ENCODE measurements around the gene EPB41L4A. TPM values are rescaled to one million over a fixed set of nuclear protein-coding genes. Genes with fewer than 3 reads are reported as not detected.

EPB41L4A gene
- total RNA-seq, 1 donor from 2014 or later: 21.4 TPM

DNA sequence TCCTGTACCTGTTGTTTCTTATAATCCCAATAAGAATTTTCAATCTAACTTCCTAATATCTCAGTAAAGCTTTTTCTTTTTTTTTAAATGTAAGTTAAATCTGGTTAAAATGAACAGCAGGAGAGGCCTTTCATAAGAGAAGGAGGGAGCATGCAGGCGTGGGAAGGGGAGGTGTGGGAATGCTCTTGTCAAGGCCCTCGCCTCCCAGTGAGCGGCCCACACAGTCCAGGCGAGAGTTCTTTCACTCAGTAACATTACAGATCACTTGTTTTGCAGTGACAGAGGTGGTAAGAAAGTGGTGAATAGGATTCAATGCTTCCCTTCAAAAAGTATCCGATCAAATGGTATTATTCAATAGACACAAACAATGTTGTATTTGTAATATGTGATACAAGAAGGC is 125.0 kb downstream of the EPB41L4A start:
- Histone ChIP-seq H3K4me1 (ENCODE audit: control insufficient read depth in 3 of 3, insufficient read depth in 3 of 3, low read length in 3 of 3) (no peaks in the 10 kb centered on the region), H3K36me3 (ENCODE audit: control insufficient read depth in 3 of 3, insufficient read depth in 3 of 3, low read length in 3 of 3) (no peaks in the 10 kb centered on the region), H3K27me3 (ENCODE audit: control insufficient read depth in 3 of 3, insufficient read depth in 3 of 3, low read length in 3 of 3) (no peaks in the 10 kb centered on the region), H3K27ac (ENCODE audit: low read depth, low read length) (no peak overlapping the region), H3K9me3 (ENCODE audit: control insufficient read depth in 3 of 3, low read length in 3 of 3) (no peaks in the 10 kb centered on the region), H3K4me3 (ENCODE audit: low read length in 3 of 3) (no peak overlapping the region), H3K9ac (ENCODE audit: low read depth in 1 of 3, low read length in 3 of 3) (no peak overlapping the region)

DNA sequence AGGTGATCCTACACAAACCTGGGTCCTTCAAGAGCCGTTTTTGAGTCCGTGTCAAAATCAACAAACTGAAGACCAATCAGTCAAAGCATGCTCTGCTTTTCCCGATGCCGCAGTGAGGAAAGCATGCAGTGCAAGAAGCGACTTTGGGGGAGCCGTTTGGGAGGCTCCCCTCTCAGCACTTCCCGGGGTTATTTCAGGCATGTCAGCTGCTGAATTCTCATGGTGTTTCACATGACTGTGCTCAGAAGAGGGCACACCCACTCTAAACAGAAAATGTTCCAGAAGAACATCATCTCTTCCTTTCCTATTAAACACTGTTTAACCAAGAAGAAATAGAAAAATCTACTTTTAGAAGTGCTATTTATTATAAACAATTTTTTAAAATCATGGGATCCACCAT is 125.5 kb downstream of the EPB41L4A start:
- H3K4me1 ChIP-seq (ENCODE audit: control insufficient read depth in 3 of 3, insufficient read depth in 3 of 3, low read length in 3 of 3): no peaks in the 10 kb centered on the region
- no peak overlapping the region for H3K4me3 ChIP-seq (ENCODE audit: low read length in 3 of 3)
- no peaks in the 10 kb centered on the region for H3K9me3 ChIP-seq (ENCODE audit: control insufficient read depth in 3 of 3, low read length in 3 of 3)
- no peak overlapping the region for H3K9ac ChIP-seq (ENCODE audit: low read depth in 1 of 3, low read length in 3 of 3)
- no peak overlapping the region for H3K27ac ChIP-seq (ENCODE audit: low read depth, low read length)
- H3K36me3 ChIP-seq (ENCODE audit: control insufficient read depth in 3 of 3, insufficient read depth in 3 of 3, low read length in 3 of 3): no peaks in the 10 kb centered on the region
- no peaks in the 10 kb centered on the region for H3K27me3 ChIP-seq (ENCODE audit: control insufficient read depth in 3 of 3, insufficient read depth in 3 of 3, low read length in 3 of 3)

DNA sequence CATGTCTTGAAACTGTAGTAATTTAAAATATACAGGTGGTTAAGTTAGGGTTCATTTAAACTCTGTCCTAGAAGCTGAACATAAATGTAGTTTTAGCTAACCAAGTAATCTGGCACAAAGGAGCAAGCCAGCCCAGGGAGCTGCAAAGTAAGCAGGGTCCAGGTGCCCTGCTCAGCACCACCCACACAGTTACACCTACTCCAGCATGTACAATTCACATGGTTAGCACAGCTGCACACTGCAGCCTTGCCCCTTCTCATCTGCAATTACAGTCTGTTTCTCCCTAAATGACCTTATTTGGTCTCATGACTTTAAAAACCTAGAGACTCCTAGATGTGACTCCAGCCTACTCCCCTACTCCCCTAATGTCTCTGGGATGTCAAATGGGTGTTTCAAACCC is 128.4 kb downstream of the EPB41L4A start:
- Histone ChIP-seq H3K4me1 (ENCODE audit: control insufficient read depth in 3 of 3, insufficient read depth in 3 of 3, low read length in 3 of 3) (no peaks in the 10 kb centered on the region), H3K36me3 (ENCODE audit: control insufficient read depth in 3 of 3, insufficient read depth in 3 of 3, low read length in 3 of 3) (no peaks in the 10 kb centered on the region), H3K27ac (ENCODE audit: low read depth, low read length) (no peak overlapping the region), H3K4me3 (ENCODE audit: low read length in 3 of 3) (no peak overlapping the region), H3K9ac (ENCODE audit: low read depth in 1 of 3, low read length in 3 of 3) (no peak overlapping the region), H3K27me3 (ENCODE audit: control insufficient read depth in 3 of 3, insufficient read depth in 3 of 3, low read length in 3 of 3) (no peaks in the 10 kb centered on the region), H3K9me3 (ENCODE audit: control insufficient read depth in 3 of 3, low read length in 3 of 3) (no peaks in the 10 kb centered on the region)

DNA sequence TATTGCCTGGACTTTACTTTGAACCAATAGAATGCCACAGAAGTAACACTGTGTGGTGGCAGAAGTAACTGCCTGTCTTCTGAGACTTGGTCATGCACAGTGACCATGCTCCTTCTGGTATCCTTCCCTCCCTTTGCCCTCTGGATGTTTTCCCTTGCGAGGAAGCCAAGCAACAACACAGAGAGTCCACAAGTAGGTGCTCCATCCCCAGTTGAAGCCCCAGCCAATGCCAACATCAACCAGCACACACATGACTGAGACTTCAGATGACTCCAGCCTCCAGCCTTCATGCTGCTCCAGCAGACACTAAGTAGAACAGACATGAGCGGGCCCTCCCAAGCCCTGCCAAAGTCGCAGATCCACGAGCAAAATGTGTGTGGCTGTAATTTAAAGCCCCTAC is 129.6 kb downstream of the EPB41L4A start:
- H3K27me3 ChIP-seq (ENCODE audit: control insufficient read depth in 3 of 3, insufficient read depth in 3 of 3, low read length in 3 of 3): no peaks in the 10 kb centered on the region
- no peak overlapping the region for H3K27ac ChIP-seq (ENCODE audit: low read depth, low read length)
- H3K4me3 ChIP-seq (ENCODE audit: low read length in 3 of 3): no peak overlapping the region
- no peaks in the 10 kb centered on the region for H3K36me3 ChIP-seq (ENCODE audit: control insufficient read depth in 3 of 3, insufficient read depth in 3 of 3, low read length in 3 of 3)
- no peak overlapping the region for H3K9ac ChIP-seq (ENCODE audit: low read depth in 1 of 3, low read length in 3 of 3)
- no peaks in the 10 kb centered on the region for H3K4me1 ChIP-seq (ENCODE audit: control insufficient read depth in 3 of 3, insufficient read depth in 3 of 3, low read length in 3 of 3)
- no peaks in the 10 kb centered on the region for H3K9me3 ChIP-seq (ENCODE audit: control insufficient read depth in 3 of 3, low read length in 3 of 3)

DNA sequence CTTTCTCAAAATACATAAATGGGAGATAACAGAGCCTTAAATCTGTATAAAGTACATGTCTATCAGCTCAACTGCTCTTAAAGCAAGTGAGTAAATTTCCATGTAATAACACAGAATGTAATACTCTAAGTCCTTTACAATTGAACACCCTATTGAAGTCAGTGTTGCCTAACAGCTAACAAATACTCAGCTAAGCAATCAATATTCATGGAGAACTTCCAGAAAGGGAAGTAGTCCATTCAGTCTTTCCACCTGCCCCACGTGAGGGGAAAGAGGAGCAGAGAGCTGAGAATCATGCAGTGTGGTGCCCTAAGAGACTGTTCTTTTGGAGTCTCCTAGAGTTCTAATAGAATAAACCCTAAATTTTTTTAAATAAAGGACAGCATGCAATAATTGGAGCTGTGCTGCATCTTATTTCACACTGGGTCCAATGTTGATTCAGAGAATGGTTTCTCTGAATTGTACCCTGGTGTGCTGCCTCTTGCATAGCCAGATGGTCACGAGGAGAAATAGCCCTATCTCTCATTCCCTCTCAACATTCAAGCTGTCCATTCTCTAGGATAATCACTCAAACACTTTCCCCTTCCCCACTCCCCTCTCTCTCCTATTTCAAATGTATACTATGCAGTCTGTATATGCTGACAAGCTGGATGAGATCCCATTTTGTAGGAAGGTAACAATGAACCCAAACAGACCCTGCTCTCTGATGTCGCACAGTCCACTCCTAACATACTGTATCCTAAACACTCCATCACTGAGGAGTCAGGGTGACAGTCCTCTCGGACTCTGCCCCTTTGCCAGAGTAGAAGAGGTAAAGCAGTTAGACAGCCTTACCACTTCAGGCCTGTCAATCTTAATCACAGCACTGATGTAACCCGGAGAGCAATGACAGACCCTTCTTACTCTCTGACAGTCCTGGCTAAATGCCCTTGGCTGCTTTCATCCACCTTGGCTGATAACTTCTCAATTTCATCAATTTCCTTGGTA is 134.8 kb downstream of the EPB41L4A start:
- Histone ChIP-seq H3K36me3 (ENCODE audit: control insufficient read depth in 3 of 3, insufficient read depth in 3 of 3, low read length in 3 of 3) (no peaks in the 10 kb centered on the region), H3K27me3 (ENCODE audit: control insufficient read depth in 3 of 3, insufficient read depth in 3 of 3, low read length in 3 of 3) (no peaks in the 10 kb centered on the region), H3K27ac (ENCODE audit: low read depth, low read length) (no peak overlapping the region), H3K4me3 (ENCODE audit: low read length in 3 of 3) (no peak overlapping the region), H3K9ac (ENCODE audit: low read depth in 1 of 3, low read length in 3 of 3) (no peak overlapping the region), H3K9me3 (ENCODE audit: control insufficient read depth in 3 of 3, low read length in 3 of 3) (no peaks in the 10 kb centered on the region), H3K4me1 (ENCODE audit: control insufficient read depth in 3 of 3, insufficient read depth in 3 of 3, low read length in 3 of 3) (no peaks in the 10 kb centered on the region)

DNA sequence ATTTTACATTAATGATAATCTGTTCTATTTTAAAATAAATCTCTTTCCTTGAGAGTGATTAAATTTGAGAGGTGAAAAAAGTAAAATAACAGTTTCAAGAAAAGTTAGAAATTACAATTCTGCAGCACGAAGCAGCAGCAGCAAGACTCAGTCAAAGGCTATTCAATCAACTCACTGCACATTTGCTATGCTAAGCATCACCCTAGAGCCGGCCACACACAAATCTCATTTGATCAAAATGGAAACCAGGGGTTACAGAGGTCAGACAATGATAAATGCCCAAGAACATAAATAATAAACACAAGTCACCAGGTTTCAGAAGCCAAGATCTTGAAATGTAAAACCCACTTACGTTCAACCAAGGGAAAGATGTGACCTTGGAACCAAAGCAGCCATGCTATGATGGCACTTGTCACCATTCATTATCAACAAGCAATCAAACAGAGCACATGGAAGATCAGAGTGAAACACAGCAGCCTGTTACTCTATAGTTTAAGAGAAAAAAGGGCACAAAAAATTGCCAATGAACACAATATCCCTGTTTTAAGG is 136.0 kb downstream of the EPB41L4A start:
- Histone ChIP-seq H3K9me3 (ENCODE audit: control insufficient read depth in 3 of 3, low read length in 3 of 3) (no peaks in the 10 kb centered on the region), H3K27me3 (ENCODE audit: control insufficient read depth in 3 of 3, insufficient read depth in 3 of 3, low read length in 3 of 3) (no peaks in the 10 kb centered on the region), H3K36me3 (ENCODE audit: control insufficient read depth in 3 of 3, insufficient read depth in 3 of 3, low read length in 3 of 3) (no peaks in the 10 kb centered on the region), H3K4me1 (ENCODE audit: control insufficient read depth in 3 of 3, insufficient read depth in 3 of 3, low read length in 3 of 3) (no peaks in the 10 kb centered on the region), H3K9ac (ENCODE audit: low read depth in 1 of 3, low read length in 3 of 3) (no peak overlapping the region), H3K4me3 (ENCODE audit: low read length in 3 of 3) (no peak overlapping the region), H3K27ac (ENCODE audit: low read depth, low read length) (no peak overlapping the region)

DNA sequence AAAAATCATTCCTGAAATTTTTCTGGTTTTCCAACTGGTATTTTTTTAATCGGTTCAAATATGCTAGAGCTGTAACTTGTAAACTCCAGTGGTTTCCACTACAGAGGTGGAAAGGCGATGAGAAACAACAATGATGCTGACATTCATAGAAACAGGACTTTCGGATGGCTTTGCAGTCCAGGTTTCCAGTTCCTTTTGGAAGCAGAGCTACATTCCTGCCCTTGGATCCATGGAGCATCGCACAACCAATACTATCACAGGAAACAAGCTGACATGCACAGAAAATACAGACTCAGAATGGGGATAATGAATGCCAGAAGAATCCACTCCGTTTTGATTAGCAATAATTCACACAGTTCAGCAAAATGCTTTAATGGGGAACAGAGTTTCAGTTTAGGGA is 140.0 kb downstream of the EPB41L4A start:
- Histone ChIP-seq H3K27me3 (ENCODE audit: control insufficient read depth in 3 of 3, insufficient read depth in 3 of 3, low read length in 3 of 3) (no peaks in the 10 kb centered on the region), H3K27ac (ENCODE audit: low read depth, low read length) (no peak overlapping the region)

DNA sequence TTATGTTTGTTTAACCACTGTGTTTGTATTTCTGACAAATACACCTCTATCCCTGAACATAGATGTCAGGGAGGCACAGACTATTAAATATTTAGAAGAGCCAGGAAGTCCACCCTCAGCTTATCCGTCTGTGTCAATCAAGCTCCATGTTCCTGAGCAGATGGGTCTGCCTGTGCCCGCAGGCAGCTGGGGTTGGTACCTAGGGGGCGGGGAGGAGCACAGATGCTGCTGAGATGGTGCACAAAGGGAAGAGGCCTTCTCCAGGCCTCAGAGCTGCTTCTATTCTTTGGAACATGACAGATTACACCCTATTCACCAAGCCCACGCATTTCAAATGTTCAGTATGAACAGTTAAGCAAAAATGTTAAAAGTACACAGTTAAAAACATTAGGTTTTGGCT is 142.1 kb downstream of the EPB41L4A start:
- Histone ChIP-seq H3K27me3 (ENCODE audit: control insufficient read depth in 3 of 3, insufficient read depth in 3 of 3, low read length in 3 of 3) (no peaks in the 10 kb centered on the region), H3K36me3 (ENCODE audit: control insufficient read depth in 3 of 3, insufficient read depth in 3 of 3, low read length in 3 of 3) (no peaks in the 10 kb centered on the region), H3K4me3 (ENCODE audit: low read length in 3 of 3) (no peak overlapping the region), H3K27ac (ENCODE audit: low read depth, low read length) (no peak overlapping the region), H3K4me1 (ENCODE audit: control insufficient read depth in 3 of 3, insufficient read depth in 3 of 3, low read length in 3 of 3) (no peaks in the 10 kb centered on the region), H3K9me3 (ENCODE audit: control insufficient read depth in 3 of 3, low read length in 3 of 3) (no peaks in the 10 kb centered on the region), H3K9ac (ENCODE audit: low read depth in 1 of 3, low read length in 3 of 3) (no peak overlapping the region)

More for the DNA sequence above, 140.0 kb downstream of the EPB41L4A start:
- H3K36me3 ChIP-seq (ENCODE audit: control insufficient read depth in 3 of 3, insufficient read depth in 3 of 3, low read length in 3 of 3): no peaks in the 10 kb centered on the region
- no peak overlapping the region for H3K9ac ChIP-seq (ENCODE audit: low read depth in 1 of 3, low read length in 3 of 3)
- H3K9me3 ChIP-seq (ENCODE audit: control insufficient read depth in 3 of 3, low read length in 3 of 3): no peaks in the 10 kb centered on the region
- H3K4me1 ChIP-seq (ENCODE audit: control insufficient read depth in 3 of 3, insufficient read depth in 3 of 3, low read length in 3 of 3): no peaks in the 10 kb centered on the region
- H3K4me3 ChIP-seq (ENCODE audit: low read length in 3 of 3): no peak overlapping the region

DNA sequence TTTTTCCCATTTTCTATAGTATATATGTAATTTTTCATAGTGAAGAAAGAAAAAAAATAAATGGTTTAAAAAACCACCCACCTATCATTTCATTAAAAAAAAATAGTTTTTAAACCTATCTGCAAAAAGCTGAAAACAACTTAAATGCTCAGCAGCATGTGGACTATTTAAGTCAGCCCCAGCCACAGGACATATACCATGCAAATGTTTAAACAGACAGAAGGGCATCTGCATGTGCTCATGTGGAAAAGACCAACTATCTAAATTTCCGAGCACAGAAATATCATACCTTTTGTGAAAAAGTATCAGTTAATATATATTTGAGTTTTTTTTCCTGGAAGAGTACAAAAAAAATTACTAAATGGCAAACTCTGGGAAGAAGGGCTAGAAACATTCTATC is 143.4 kb downstream of the EPB41L4A start:
- Histone ChIP-seq H3K36me3 (ENCODE audit: control insufficient read depth in 3 of 3, insufficient read depth in 3 of 3, low read length in 3 of 3) (no peaks in the 10 kb centered on the region), H3K4me1 (ENCODE audit: control insufficient read depth in 3 of 3, insufficient read depth in 3 of 3, low read length in 3 of 3) (no peaks in the 10 kb centered on the region), H3K27me3 (ENCODE audit: control insufficient read depth in 3 of 3, insufficient read depth in 3 of 3, low read length in 3 of 3) (no peaks in the 10 kb centered on the region), H3K9me3 (ENCODE audit: control insufficient read depth in 3 of 3, low read length in 3 of 3) (no peaks in the 10 kb centered on the region), H3K9ac (ENCODE audit: low read depth in 1 of 3, low read length in 3 of 3) (no peak overlapping the region), H3K27ac (ENCODE audit: low read depth, low read length) (no peak overlapping the region), H3K4me3 (ENCODE audit: low read length in 3 of 3) (no peak overlapping the region)
